Posterior cingulate gyrus (tissue), 11 donors: ENCODE measurements around the gene BICDL1.
"Not testable (repeated sequence)": the region's sequence is repeated elsewhere in the genome, so short reads cannot be mapped to it uniquely, and the experiment has no call there.

Experiments used
- DNase-seq, 10 donors: peaks; one replicate each; pipeline versions ENCODE4 v3.0.0 to v3.0.0-alpha.2; 2020 to 2021; ENCODE audit warnings: mixed read lengths in 3 of 10
- intact Hi-C: fragments of 100-400 bp; cut with DNase I; formaldehyde crosslinking; loops from one replicate; pipeline ENCODE4 v1.15.1; 2023

Gene BICDL1

GRCh38 chr12:119998471-119999245 is 9.6 kb downstream of the BICDL1 start:
- intact Hi-C loops = no loop called here
- DNase-seq = no peak

GRCh38 chr12:120000556-120000955 is 11.5 kb downstream of the BICDL1 start:
- DNase-seq = no peak
- intact Hi-C loops = no loop called here

- no peak for DNase-seq
- intact Hi-C loops = no loop called here
Measured at GRCh38 chr12:120006258-120006975, 17.4 kb downstream of the BICDL1 start.

DNA sequence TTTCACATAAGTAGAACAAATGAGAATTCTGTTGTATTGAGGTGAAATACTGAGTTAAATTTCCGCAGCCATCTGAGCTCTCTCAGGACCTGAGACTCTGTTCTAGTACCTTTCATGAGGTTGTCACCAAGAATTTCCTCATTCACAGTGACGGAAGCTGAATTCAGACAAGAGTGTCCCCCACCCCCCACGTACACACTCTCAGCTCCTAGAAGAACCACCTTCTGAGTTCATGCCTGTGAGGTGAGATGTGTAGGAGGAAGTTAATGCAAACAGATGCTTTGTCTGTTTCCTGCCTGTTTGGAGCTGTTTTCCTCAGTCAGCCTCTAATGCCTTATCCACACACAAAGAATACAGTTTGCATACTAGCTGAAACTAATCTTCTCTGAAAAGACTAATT is 18.2 kb downstream of the BICDL1 start:
- intact Hi-C loops = no loop called here
- no peak for DNase-seq

- intact Hi-C loops = no loop called here
- DNase-seq = no peak
Measured at GRCh38 chr12:120010661-120011230, 21.7 kb downstream of the BICDL1 start.

- intact Hi-C loops = no loop called here
- peak in 3 of 10 donors; percentile 14 to 30 (median 26) for DNase-seq
Measured at GRCh38 chr12:120012067-120012621, 23.1 kb downstream of the BICDL1 start.

GRCh38 chr12:120013659-120014380 is 24.8 kb downstream of the BICDL1 start:
- intact Hi-C loops = no loop called here
- DNase-seq = no peak

GRCh38 chr12:120014381-120014735 is 25.3 kb downstream of the BICDL1 start:
- DNase-seq, intact Hi-C loops: not testable (repeated sequence)

- intact Hi-C loops = no loop called here
- DNase-seq = no peak
Measured at GRCh38 chr12:120015313-120015712, 26.3 kb downstream of the BICDL1 start.

GRCh38 chr12:120016199-120016598 is 27.2 kb downstream of the BICDL1 start:
- DNase-seq, intact Hi-C loops: not testable (repeated sequence)

DNA sequence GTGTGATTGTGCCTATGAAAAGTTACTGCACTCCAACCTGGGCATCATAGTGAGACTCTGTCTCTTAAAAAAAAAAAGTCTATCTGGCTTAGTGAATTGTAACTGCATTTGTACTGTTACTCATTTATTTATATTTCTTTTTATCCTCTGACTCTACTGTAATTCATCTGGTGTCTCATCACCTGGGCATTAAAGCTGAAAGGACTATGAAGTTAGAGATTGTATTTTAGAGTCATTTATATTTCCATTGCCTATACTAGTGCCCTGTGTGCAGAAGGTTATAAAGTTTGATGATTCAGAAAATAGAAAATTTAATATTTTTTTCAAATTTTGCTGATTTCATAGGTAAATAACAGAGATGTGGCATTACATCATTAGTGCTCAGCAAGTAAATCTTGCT is 30.2 kb downstream of the BICDL1 start:
- intact Hi-C loops = no loop called here

DNA sequence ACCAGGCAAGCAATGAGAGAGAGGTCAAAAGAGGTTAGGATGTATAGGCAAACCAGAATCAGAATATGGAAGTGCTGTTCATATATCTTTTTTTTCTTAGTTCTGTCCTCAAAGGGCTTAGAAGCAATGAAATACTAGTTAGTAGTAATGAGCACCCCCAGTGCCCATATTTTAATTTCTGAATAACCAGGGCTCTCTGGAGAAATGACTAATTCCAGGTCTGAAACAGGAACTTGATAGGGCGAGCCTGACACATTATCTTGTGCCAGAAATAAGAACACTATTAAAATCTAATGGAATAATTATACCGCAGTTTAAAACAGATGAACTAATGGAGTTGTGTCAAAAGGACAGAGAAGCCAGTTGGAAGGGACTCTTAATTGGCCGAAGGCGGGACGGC is 30.9 kb downstream of the BICDL1 start:
- intact Hi-C loops = no loop called here

More for the DNA sequence above, 30.2 kb downstream of the BICDL1 start:
- no peak for DNase-seq

DNA sequence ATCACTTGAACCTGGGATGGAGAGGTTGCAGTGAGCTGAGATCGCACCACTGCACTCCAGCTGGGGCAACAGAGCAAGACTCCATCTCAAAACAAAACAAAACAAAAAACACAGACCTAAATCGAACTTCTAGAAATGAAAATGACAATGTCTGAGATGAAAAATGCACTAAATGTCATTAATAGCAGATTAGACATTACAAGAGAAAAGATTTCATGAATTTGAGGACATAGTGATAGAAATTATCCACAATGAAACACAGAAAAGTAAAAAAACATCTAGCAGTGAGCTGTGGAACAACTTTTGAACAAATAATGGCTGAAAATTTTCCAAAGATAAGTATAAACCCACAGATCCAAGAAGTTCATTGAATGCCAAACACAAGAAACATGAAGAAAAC is 35.2 kb downstream of the BICDL1 start:
- intact Hi-C loops = no loop called here

More for the DNA sequence above, 30.9 kb downstream of the BICDL1 start:
- DNase-seq = no peak

GRCh38 chr12:120025640-120026039 is 36.6 kb downstream of the BICDL1 start:
- intact Hi-C loops = no loop called here
- DNase-seq = no peak

More for the DNA sequence above, 35.2 kb downstream of the BICDL1 start:
- no peak for DNase-seq

- DNase-seq = no peak
- intact Hi-C loops = no loop called here
Measured at GRCh38 chr12:120032242-120032641, 43.2 kb downstream of the BICDL1 start.

- DNase-seq = no peak
- intact Hi-C loops = no loop called here
Measured at GRCh38 chr12:120037851-120038250, 48.8 kb downstream of the BICDL1 start.

GRCh38 chr12:120039711-120040110 is 50.7 kb downstream of the BICDL1 start:
- DNase-seq = no peak
- intact Hi-C loops = no loop called here

- DNase-seq = no peak
- intact Hi-C loops = no loop called here
Measured at GRCh38 chr12:120041386-120042231, 52.6 kb downstream of the BICDL1 start.

DNA sequence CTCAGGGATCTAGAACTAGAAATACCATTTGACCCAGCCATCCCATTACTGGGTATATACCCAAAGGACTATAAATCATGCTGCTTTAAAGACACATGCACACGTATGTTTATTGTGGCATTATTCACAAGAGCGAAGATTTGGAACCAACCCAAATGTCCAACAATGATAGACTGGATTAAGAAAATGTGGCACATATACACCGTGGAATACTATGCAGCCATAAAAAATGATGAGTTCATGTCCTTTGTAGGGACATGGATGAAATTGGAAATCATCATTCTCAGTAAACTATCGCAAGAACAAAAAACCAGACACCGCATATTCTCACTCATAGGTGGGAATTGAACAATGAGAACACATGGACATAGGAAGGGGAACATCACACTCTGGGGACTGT is 56.3 kb downstream of the BICDL1 start:
- intact Hi-C loops, DNase-seq: not testable (repeated sequence)

DNA sequence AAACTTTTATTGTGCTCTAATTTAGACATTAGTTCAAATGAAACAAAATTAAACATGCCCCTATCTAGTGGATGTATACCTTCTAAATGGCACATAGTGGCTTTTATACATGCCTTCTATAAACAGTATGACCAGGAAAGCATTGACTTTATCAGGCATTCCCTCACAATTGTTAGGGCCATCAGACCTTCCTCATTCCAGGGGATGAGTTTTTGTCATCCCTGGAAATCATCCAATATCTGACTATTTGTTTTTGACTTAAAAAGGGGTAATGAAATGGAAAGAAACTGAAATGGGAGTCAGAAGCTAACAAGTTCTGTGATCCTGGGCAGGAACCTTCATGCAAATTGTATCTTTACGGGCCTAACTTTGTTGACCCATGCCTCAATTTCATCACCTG is 58.0 kb downstream of the BICDL1 start:
- no peak for DNase-seq
- intact Hi-C loops = no loop called here
